Stimulated activated CD4-positive, alpha-beta T cell treated with anti-CD3 and anti-CD28 coated beads, Interleukin-4, amount 100 ng/mL, for 1 hour (primary cell): ENCODE data around the gene ZSWIM4.
"Not testable (repeated sequence)": the region's sequence is repeated elsewhere in the genome, so short reads cannot be mapped to it uniquely, and the experiment has no call there.

Experiments
- DNase-seq: peaks from one replicate; pipeline ENCODE4 v3.0.0-alpha.2; 2020

ZSWIM4 gene

DNA sequence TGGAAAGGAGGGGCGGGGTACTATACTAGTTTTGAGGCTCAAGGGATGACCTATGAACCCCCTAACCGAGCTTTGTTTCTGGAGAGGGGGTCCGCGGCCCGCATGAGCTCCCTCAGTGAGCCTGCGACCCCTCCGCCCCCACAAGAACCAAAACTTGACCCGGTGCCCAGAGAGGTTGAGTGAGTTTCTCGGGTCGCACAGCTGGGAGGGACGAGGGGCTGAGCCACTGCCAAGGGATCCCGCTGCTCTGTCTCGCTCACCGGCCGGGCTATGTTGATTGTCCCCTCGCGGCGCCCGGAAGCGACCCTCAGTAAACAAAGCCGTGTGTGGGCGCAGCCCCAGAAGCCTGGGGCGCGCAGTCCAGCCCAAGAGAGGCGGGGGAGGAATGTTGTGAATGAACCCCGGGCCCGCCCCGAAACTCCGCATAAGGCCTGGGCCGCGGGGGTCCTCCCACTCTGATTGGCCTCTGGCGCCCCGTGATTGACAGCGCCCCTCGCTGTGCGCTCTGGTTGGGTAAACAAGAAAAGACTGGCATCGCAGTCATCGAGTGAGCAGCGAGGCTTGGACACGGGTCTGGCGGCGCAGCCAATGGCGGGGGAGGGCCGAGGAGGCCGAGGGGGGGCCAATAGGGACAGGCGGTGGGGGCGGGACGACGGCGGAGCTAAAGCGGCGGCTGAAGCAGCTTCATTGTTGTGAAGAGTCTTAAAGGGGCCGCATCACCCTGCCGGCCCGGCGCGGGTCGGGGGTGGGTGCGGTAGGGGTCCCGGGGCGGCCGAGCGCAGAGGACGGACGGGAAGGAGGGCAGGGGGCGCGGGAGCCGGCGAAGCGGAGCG, at the start of gene ZSWIM4:
Gene ZSWIM4 (plus strand): TSS at position 687 of the 833 bp plus-strand sequence. CDS start 206 bp downstream, outside the sequence.
- DNase-seq: peak; percentile 92

DNA sequence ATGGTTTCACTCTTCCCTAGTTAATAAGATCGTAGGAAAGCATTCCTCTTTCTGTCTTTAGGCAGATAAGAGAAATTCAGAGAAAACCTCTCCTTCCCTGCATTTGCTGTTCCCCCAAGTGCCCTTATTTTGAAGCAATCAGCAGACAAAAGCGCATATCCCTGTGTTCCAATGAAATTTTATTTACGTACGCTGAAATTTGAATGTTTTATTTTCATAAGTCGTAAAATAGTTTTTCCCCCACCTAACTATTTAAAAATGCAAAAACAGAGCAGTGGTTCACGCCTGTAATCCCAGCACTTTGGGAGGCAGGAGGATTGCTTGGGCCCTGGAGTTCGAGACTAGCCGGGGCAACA, 48.2 kb upstream of the ZSWIM4 start:
- no peak for DNase-seq

DNA sequence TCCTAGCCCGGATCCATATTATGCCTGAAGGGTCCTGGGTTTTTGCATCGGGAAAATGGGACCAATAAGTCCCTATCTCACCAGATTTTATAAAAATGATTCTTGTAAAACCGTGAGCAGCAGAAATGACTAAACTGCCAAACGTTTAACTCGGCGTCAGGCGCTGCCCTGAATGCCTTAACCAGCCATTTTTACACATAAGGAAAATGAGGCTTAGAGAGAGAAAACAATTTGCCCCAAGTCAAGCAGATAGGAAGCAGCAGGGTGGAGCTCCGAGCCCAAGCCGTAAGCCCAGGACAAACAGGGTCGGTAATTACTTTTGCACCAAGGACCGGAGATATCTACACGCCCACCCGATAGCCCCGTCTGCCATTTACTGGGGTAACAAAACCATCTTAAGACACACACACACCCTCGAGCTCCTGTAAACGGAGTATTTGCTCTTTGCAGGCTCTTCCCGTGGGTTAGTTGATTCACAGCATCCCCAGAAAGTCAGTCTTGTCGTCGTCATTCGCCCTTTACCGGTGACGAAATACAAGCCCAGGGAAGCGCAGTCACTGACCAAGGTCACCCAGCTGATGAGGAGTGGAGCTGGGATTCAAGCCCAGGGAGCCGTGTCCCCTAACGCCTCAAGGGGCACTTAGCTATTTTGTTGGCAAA, 46.9 kb upstream of the ZSWIM4 start:
- DNase-seq: no peak

DNA sequence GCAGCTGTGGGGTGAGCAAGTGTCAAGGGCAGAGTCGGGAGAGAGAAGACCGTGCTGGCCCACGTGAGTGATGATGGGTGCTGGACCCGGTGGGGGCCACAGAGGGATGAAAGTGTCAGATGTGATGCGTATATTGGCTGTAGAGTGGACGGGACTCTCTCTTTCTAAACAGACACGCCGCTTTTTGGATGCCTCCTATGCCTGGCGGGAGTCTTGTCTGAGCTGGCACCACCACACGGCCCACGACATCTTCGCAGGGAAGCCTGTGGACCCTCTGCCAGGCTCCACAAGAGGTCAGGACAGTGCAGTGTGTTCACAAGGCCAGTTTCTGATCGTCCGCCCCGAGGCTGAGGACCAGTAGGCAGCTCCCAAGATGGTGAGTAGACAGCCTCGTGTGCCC, 43.8 kb upstream of the ZSWIM4 start:
- no peak for DNase-seq

DNA sequence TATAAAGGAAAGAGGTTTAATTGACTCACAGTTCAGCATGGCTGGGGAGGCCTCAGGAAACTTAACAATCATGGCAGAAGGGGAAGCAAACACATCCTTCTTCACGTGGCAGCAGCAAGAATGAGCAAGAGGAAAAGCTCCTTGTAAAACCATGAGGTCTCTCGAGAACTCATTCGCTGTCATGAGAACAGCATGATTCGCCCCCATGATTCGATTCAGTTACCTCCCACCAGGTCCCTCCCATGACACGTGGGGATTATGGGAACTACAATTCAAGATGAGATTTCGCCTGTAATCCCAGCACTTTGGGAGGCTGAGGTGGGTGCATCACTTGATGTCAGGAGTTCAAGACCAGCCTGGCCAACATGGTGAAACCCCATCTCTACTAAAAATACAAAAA, 41.6 kb upstream of the ZSWIM4 start:
- DNase-seq: not testable (repeated sequence)

DNA sequence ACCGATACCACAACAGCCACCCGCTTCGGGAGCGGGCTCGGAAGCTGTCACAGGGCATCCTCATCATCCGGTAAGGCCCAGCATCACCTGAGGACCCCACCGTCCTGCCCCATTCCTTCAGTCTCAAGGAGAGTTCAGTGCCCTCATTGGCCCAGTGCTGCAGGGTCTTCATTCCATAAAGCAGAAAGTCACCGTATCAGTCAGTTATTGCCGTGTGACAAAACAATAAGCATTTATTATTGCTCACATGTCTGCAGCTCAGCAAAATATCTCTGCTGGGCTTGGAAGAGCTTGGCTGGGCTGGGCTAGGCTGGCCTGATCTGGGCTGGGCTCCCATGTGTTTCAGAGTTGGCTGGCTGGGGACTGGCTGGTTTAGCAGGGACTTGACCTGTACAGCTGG, 39.0 kb upstream of the ZSWIM4 start:
- no peak for DNase-seq

DNA sequence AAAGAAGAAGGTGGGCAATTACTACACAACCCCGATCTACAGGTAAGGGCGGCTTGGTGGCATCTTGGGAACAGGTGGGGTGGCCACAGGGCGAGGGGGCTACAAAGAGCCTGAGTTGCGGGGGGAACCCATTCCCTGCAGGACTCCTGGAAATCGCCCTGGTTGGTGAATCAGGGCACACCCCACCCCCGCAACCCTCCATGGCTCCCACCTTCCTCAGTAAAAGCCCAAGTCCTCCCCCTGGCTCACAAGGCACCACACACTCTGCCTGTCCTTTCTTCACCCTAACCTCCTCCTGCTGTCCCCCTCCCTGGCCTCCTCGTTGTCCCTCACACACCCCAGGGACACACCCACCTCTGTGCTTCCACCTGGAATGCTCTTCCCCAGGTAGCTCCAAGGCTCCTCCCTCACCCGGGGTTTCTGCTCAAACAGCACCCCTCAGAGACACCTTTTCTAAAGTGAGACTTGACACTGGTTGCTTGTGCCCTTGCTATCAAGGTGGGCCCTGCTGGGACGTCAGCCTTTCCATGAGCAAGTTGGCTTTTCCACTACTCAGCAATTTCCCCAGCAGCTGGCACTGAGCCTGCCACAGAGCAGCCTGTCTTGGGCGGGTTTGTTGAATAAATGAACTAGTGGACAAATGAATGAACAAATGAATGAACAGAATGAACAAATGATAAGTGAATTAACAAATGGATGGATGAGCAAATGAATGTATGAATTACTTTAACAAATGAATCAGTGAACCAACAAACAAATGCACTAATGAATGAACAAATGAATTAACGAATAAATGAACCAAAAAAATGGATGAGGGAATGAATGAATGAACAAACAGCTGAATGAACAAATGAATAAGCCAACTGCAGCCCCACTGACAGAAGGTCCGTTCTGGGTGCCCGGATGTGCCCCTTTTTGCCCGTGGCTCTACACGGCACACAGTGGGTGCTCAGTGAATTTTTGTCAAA, 37.2 kb upstream of the ZSWIM4 start:
- DNase-seq: no peak

DNA sequence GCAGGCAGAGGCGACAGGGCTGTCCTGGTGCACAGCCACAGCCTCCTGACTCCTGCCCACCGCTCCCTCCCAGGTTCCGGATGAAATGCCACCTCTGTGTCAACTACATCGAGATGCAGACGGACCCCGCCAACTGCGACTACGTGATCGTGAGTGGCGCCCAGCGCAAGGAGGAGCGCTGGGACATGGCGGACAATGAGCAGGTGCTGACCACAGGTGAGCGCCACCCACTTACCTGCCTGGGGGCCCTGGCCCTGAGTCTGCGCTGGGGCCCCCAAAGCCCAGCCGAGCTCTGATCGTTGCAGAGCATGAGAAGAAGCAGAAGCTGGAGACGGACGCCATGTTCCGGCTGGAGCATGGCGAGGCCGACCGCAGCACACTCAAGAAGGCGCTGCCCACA, 36.4 kb upstream of the ZSWIM4 start:
- DNase-seq: no peak

DNA sequence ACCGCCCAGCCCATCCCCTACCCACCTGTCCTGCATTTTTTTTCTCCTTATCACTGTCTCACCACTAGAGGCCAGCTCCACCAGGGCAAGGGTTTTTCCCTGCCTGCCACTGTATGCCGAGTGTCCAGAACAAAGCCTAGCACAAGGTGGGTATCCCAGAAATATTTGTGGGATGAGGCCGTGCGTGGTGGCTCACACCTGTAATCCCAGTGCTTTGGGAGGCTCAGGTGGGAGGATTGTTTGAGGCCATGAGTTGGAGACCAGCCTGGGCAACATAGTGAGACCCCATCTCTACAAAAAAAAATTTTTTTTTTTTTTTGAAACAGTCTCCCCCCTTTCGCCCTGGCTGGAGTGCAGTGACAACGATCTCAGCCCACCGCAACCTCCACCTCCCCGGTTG, 33.8 kb upstream of the ZSWIM4 start:
- DNase-seq: no peak

DNA sequence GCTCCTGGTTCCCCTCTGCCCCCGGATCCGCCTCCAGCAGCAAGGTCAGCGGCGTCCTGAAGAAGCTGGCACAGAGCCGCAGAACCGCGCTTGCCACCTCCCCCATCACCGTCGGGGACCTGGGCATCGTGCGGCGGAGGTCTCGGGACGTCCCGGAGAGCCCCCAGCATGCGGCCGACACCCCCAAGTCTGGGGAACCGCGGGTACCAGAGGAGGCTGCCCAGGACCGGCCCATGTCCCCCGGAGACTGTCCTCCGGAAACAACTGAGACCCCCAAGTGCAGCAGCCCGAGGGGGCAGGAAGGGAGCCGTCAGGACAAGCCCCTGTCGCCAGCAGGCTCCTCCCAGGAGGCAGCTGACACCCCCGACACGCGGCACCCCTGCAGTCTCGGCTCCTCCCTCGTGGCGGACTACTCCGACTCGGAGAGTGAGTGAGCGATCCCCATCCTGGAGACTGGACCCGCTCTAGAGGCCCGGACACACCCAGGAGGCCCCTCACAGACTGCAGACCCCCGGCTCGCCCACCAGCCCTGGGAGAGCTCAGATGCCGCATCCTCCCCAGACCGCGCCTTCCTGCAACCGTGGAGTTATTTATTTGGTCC, 32.5 kb upstream of the ZSWIM4 start:
- no peak for DNase-seq

DNA sequence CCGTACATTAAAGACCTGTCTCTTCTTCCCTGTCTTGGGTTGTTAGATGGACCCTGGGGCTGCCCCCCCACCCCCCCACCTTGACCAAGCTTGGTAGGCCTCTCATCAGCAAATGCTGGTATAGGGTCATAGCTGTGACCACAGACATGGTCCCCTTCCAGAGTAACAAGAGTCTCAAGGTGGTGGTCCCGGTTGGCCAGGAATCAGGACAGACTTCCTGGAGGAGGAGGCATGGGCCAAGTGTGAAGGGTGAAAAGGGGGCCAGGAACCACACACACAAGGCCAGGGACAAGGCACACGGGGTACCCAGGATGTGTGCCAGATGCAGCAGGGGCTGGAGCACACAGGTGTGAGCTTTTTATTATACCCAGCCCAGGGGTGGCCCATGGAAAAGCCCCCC, 32.0 kb upstream of the ZSWIM4 start:
- DNase-seq: no peak

DNA sequence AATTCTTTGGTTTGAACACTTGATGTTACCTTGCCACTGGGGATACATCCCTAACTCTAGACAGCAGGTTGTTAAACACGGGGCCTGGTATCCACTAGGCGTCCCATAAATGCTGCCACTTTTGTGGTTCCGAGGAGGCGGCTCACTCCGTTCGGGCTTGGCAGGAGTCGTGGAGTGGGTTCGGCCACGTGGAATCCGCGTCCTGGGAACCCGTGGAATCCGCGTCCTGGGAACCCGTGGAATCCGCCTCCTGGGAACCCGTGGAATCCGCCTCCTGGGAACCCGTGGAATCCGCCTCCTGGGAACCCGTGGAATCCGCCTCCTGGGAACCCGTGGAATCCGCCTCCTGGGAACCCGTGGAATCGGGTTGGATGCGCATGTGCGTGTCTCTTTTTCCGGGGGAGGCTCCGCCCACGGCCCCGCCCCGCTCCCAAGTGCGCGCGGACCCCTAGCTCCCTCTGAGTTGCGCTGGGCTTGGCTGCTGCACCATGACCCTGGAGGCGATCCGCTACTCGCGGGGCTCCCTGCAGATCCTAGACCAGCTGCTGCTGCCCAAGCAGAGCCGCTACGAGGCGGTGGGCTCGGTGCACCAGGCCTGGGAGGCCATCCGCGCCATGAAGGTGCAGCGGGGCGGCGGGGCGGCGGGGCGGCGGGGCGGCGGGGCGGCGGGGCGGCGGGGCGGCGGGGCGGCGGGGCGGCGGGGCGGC, 31.0 kb upstream of the ZSWIM4 start, which contains the start of gene MRI1:
Gene MRI1 (plus strand): TSS at position 422 of the 707 bp plus-strand sequence. CDS start 67 bp downstream, at position 489.
- peak; percentile 73 for DNase-seq

DNA sequence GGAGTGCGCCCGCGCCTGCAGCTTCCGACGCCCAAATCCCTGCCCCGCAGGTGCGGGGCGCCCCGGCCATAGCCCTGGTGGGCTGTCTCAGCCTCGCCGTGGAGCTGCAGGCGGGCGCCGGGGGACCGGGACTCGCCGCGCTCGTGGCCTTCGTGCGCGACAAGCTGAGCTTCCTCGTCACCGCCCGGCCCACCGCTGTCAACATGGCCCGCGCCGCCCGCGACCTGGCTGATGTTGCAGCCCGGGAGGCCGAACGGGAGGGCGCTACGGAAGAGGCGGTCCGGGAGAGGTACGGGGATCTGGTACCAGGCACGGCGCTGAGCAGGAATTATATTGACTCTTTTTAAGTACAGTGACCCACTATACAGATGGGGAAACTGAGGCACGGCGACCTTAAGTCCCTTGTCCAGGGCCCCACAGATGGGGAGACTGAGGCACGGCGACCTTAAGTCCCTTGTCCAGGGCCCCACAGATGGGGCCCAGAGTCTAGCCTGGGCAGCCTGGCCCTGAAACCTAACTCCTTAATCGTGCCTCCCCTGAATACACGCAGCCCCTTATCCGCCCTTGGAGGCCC, 30.3 kb upstream of the ZSWIM4 start:
- peak; percentile 53 for DNase-seq

DNA sequence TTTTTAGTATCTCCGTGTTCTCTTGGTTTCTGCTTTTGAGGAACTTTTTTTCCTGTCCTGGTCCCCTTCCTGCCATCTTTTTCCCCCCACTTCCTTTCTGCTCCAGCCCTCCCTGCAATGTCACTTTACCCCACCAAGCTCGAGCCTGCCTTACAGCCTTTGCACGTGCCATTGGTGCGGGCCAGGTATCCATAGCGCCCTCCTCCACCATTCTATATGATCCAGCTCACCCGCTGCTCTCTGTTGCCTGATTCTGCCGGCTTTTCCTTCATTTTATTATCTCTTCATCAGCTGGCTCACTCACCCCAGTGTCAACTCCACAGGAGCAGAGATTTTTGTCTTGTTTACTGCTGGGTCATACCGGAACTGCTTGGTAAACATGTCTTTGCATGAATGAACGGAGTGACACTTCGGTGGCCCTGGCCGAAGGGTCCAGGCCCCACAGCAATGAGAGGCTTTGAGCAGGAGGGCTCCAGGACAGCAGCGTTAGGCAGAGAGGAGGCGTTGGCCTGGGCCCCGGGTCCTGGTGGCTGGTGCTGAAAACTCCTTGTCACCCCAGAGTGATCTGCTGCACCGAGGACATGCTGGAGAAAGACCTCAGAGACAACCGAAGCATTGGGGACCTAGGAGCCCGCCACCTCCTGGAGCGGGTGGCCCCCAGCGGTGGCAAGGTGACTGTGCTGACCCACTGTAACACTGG, 29.7 kb upstream of the ZSWIM4 start:
- DNase-seq: no peak

DNA sequence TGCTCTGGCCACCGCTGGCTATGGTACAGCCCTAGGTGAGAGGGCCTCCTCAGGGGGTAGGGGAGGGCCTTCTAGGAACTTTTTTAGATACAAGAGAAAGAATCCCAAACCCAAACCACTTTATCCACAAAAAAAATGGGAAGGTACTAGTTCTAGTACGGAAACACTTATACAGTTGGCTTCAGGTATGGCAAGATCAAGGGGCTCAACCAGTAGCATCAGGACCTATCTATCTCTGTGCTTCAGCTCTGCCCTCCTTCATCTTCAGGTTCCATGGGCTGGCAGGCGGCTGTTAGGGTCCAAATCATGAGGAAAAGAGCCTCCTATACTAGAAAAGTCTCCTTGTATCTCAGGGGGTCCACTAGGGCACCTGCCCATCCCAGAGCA, 29.2 kb upstream of the ZSWIM4 start:
- DNase-seq: no peak

DNA sequence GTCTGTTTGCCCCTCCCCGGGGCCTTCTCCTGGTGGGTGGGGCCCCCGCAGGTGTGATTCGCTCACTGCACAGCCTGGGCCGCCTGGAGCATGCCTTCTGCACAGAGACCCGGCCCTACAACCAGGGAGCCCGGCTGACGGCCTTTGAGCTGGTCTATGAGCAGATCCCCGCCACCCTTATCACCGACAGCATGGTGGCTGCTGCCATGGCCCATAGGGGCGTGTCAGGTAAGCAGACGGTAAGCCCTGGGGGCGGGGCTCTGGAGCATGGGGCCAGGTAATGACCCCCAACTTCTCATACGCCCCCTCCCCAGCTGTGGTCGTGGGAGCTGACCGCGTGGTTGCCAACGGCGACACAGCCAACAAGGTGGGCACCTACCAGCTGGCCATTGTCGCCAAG, 26.7 kb upstream of the ZSWIM4 start:
- no peak for DNase-seq

DNA sequence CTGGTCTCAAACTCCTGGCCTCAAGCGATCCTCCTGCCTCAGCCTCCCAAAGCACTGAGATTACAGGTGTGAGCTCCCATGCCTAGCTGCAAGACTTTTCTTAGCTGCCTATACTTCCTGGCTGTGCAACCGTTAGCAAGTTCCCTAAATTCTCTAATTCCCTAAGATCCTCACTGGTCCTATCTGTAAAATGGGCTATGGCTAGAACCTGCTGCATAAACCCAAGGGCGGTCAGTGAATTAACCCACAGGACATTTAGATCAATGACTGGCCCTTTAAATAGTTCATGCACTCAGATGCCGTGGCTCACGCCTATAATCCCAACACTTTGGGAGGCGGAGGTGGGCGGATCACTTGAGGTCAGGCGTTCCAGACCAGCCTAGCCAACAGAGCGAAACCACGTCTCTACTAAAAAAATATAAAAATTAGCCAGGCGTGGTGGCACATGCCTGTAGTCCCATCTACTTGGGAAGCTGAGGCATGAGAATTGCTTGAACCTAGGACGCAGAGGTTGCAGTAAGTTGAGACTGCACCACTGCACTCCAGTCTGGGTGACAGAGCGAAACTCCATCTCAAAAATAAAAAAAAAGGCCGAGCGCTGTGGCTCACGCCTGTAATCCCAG, 25.1 kb upstream of the ZSWIM4 start:
- DNase-seq: no peak

DNA sequence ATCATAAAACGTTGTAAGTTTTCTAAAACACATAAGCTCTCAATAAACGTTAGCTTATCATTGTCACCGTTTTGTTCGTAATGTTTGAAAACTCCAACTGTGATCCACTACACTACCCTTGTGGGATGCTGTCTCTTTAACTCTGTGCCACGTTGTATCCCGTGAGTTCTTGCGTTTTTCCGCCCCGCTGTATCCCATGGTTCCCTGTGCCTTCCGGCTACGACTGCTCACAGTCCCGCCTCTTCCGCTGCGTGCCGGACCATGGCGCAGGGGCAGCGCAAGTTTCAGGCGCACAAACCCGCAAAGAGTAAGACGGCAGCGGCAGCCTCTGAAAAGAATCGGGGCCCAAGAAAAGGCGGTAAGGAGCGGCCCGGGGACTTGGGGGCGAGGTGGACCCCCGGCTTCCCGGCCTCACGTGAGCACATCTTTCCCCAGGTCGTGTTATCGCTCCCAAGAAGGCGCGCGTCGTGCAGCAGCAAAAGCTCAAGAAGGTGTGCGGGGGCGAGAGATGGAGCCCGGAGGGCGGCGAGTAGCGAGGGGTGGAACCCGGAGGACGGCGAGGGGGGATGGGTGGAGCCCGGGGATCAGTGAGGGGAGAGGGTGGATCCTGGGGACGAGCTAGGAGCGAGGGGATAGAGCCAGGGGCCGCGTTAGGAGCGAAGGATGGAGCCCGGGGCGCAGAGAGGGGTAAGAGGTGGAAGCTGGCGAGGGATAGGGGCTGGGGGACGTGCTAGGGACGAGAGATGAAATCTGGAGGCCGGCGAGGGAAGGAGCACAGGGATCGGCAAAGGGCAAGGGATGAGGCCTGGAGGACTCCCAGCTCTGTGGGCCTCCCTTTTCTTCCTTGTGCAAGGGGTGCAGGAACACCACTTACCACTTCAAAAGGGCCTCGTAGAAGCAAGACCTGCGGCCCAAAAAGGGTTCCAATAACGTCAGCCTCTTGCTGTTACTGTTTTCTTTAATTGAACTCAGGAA, 20.7 kb upstream of the ZSWIM4 start, which contains the start of gene C19orf53:
Gene C19orf53 (plus strand): TSS at position 240 of the 975 bp plus-strand sequence. CDS start 22 bp downstream, at position 262.
- peak; percentile 86 for DNase-seq

DNA sequence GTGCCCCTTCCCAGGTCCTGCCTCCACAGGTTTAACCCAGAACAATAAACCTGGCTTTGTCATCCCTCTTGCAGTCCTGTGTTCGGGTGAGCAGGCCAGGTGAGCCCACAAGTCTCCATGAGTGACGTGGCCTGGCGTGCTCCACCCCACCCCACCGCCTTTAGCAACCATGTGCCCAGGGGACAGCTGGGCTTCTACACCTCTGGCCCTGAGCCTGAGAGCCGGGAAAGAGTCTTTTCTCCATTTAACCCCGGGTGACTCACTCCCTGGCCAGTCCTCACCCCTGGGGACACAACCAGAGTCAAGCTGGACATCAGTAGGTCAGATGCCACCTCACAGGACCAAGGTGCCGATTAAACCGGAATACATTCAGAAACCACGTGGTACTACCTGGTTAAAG, 16.8 kb upstream of the ZSWIM4 start:
- no peak for DNase-seq
